DND-41 (cell line): Measurements from ENCODE around the gene CEMIP.

Source experiments
- ATAC-seq: fragments of 200-7000 bp; cut with Tn5 transposase; 3 replicates; pipeline ENCODE4 v1.9.1; 2021; ENCODE audit warnings: low read depth; ENCODE audit not compliant: insufficient read depth
- DNase-seq: peaks from one replicate; pipeline ENCODE4 v3.0.0-alpha.2; 2020
- H2AFZ ChIP-seq: 2 replicates; pipeline ENCODE4 v1.6.0; 2012; ENCODE audit warnings: low read depth, low read length
- H3K27ac ChIP-seq: 2 replicates; pipeline ENCODE4 v1.5.1; 2012; ENCODE audit warnings: low read length, inconsistent platforms
- H3K27me3 ChIP-seq: fragments of 200-600 bp; sonication (generic); 2 replicates; pipeline ENCODE4 v1.6.0; 2012; ENCODE audit warnings: low read length, mild to moderate bottlenecking, inconsistent platforms; ENCODE audit not compliant: insufficient read depth, poor library complexity
- H3K36me3 ChIP-seq: 2 replicates; pipeline ENCODE4 v1.5.1; 2012; ENCODE audit warnings: low read length, inconsistent platforms; ENCODE audit not compliant: insufficient read depth
- H3K4me1 ChIP-seq: 2 replicates; pipeline ENCODE4 v1.5.1; 2012; ENCODE audit warnings: mild to moderate bottlenecking, low read length; ENCODE audit not compliant: insufficient read depth
- H3K4me2 ChIP-seq: 2 replicates; pipeline ENCODE4 v1.6.0; 2012; ENCODE audit warnings: mild to moderate bottlenecking, moderate library complexity, low read length, inconsistent platforms; ENCODE audit not compliant: insufficient read depth
- H3K4me3 ChIP-seq, 2 experiments: fragments of 200-600 bp in 1 of 2; shearing (Covaris generic) in 1 of 2; 2 replicates each; pipeline ENCODE4 v1.5.1; 2012 to 2016; ENCODE audit warnings: inconsistent platforms in 2 of 2, low read length in 2 of 2, mild to moderate bottlenecking in 2 of 2, low read depth in 1 of 2, moderate library complexity in 1 of 2
- H3K79me2 ChIP-seq: 2 replicates; pipeline ENCODE4 v1.6.0; 2012; ENCODE audit warnings: low read length, inconsistent platforms; ENCODE audit not compliant: insufficient read depth
- H3K9ac ChIP-seq: 2 replicates; pipeline ENCODE4 v1.6.0; 2012; ENCODE audit warnings: low read depth, mild to moderate bottlenecking, inconsistent platforms, low read length, moderate library complexity
- H3K9me3 ChIP-seq: 2 replicates; pipeline ENCODE4 v1.5.1; 2012; ENCODE audit warnings: low read length, moderate library complexity, mild to moderate bottlenecking, inconsistent platforms; ENCODE audit not compliant: insufficient read depth, severe bottlenecking
- H4K20me1 ChIP-seq: 2 replicates; pipeline ENCODE4 v1.6.0; 2012; ENCODE audit warnings: low read length; ENCODE audit not compliant: insufficient read depth
- CTCF ChIP-seq: IDR thresholded peaks from 2 replicates; pipeline ENCODE4 v1.5.1; 2012; ENCODE audit warnings: borderline replicate concordance, low read length, moderate library complexity, mild to moderate bottlenecking; ENCODE audit not compliant: poor library complexity, severe bottlenecking; ENCODE audit errors: extremely low read depth
- EZH2 ChIP-seq: IDR thresholded peaks from 3 replicates; pipeline ENCODE4 v1.6.1; 2012; ENCODE audit warnings: borderline replicate concordance, low read depth, mild to moderate bottlenecking, moderate library complexity, low read length, inconsistent platforms; ENCODE audit not compliant: severe bottlenecking

CEMIP gene

DNA sequence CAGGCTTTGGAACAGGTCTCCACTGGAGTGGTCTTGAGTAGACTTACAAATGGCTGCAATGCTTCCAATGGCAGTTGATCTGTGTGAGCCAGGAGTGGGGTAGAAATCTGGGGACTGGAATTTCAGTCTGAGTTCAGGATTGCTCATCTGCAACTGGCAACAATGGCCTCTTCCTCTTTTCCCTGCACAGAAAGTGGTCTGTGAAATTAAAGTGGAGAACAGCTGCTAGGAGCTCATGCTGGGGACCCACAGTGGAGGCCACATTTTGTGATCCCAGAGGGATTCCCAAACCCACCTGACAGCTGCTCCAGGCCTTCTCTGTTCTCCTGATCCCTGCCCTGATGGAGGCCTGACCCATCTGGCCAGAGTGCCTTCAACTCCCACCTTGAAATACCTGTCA is 49.6 kb downstream of the CEMIP start:
- no peak overlapping the region for H2AFZ ChIP-seq
- DNase-seq = no peak
- no peak for TF ChIP-seq CTCF
- TF ChIP-seq EZH2 = no peak
- H3K27ac ChIP-seq = no peak overlapping the region
- no peak overlapping the region for H3K9ac ChIP-seq
- H3K79me2 ChIP-seq = no peaks in the 10 kb centered on the region
- H3K36me3 ChIP-seq = no peaks in the 10 kb centered on the region
- no peaks in the 10 kb centered on the region for H3K4me1 ChIP-seq
- H3K4me2 ChIP-seq = no peak overlapping the region
- no peaks in the 10 kb centered on the region for H3K27me3 ChIP-seq
- ATAC-seq = no peak
- H3K9me3 ChIP-seq = no peaks in the 10 kb centered on the region
- no peaks in the 10 kb centered on the region for H4K20me1 ChIP-seq
- H3K4me3 ChIP-seq = no peak overlapping the region

- DNase-seq (no peak), ATAC-seq (no peak)
- no peaks in the 10 kb centered on the region for H3K4me1 ChIP-seq
- no peaks in the 10 kb centered on the region for H3K36me3 ChIP-seq
- no peaks in the 10 kb centered on the region for H3K9me3 ChIP-seq
- TF ChIP-seq EZH2 (no peak), CTCF (no peak)
- H3K4me2 ChIP-seq = no peak overlapping the region
- no peaks in the 10 kb centered on the region for H3K79me2 ChIP-seq
- H2AFZ ChIP-seq = no peak overlapping the region
- peaks cover 3% of the 10 kb centered on the region for H3K27me3 ChIP-seq
- no peaks in the 10 kb centered on the region for H4K20me1 ChIP-seq
- H3K27ac ChIP-seq = no peak overlapping the region
- no peak overlapping the region for H3K9ac ChIP-seq
- H3K4me3 ChIP-seq = no peak overlapping the region
Measured at GRCh38 chr15:80830677-80831076, 51.5 kb downstream of the CEMIP start.

- Histone ChIP-seq H4K20me1 (no peaks in the 10 kb centered on the region), H3K9ac (no peak overlapping the region), H3K27me3 (peaks cover 3% of the 10 kb centered on the region), H3K9me3 (no peaks in the 10 kb centered on the region), H3K4me3 (no peak overlapping the region), H3K4me1 (no peaks in the 10 kb centered on the region), H3K36me3 (no peaks in the 10 kb centered on the region), H3K27ac (no peak overlapping the region), H2AFZ (no peak overlapping the region), H3K79me2 (no peaks in the 10 kb centered on the region), H3K4me2 (no peak overlapping the region)
- no peak for TF ChIP-seq EZH2
- TF ChIP-seq CTCF = no peak
- ATAC-seq (no peak), DNase-seq (no peak)
Measured at GRCh38 chr15:80831192-80831591, 52.0 kb downstream of the CEMIP start.
